Activated T-cell treated with anti-CD3 and anti-CD28 coated beads, Interleukin-2, amount 50 U/mL, for 1 hour (primary cell): ENCODE data around the gene STIL.
"Not testable (repeated sequence)": the region's sequence is repeated elsewhere in the genome, so short reads cannot be mapped to it uniquely, and the experiment has no call there.

ENCODE experiments used
- DNase-seq: peaks from one replicate; pipeline ENCODE4 v3.0.0-alpha.2; 2020

STIL gene

DNA sequence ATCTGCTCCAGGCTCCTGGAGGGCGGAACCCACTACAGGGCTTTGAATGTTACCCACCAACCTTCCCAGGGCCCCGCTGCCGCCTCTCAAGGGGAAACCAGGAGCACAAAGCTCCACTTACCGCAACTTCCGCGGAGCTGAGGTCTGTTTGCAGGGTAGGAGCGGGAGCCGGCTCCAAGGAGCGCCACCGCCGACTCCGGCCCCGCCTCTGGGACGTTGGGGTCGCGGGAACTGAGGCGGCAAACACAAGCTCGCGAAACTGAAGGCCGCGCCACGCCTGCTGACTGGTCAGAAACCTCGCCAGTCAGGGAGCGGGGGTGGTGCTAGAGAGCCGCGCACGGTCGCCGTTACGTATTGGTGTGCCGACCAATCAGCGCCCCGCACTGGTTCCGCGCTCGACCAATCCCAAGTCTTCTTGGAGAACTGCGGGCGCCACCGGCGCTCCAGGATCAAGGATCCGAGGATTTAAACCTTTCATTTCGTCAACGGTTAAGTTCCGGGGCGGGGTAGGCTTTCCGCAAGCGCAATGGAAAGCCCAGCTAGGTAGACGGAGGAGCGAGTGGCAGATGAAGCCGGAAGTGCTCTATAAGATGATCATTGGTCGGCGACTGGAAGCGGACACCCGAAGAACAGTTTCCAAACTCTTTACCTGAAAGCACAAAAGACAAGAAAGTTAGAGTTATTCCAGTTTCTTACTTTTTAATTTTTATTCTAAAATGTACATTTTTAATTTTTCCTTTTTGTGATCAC, at the start of gene STIL:
Gene STIL, minus strand, starts transcription at position 233 of the 750 bp plus-strand sequence. CDS start 3,828 bp downstream, outside the sequence.
- DNase-seq, result peak; percentile 94

DNA sequence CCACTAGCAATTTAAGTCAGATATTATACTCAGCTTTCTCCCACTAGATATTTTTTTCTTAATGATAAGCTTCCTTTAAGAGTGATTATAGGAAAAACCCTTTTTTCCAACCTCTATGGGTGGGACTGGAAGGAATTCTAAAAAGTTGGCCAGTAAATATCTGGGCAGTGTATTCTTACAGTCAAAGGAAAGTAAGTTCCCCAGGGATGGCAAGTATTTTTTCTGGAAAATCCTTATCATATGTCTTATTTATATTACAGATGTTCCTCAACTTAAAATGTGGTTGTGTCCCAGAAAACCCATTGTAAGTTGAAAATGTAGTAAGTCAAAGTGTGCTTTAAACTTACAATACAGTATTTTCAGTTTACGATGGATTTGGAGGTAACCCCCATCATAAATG, 48.9 kb upstream of the STIL start:
- DNase-seq, result no peak

DNA sequence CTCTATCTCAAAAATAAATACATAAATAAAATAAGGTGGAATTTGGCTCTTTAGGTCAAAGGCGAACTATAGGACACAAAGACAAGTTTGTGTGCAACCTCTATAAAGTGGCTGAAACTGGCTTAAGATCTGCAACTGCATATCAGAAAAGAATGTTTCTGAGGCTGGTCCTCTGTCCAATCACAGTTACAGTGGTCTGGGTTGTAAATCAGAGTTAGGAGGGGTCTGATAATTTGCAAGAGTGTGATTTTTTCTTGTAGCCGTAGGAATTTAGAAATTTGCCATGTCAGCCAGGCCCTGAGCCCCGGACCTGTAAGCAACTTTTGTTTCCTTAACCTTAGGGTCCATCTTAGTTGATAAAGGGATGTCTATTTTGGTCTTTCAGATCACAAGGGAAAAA, 47.4 kb upstream of the STIL start:
- DNase-seq, result no peak

DNA sequence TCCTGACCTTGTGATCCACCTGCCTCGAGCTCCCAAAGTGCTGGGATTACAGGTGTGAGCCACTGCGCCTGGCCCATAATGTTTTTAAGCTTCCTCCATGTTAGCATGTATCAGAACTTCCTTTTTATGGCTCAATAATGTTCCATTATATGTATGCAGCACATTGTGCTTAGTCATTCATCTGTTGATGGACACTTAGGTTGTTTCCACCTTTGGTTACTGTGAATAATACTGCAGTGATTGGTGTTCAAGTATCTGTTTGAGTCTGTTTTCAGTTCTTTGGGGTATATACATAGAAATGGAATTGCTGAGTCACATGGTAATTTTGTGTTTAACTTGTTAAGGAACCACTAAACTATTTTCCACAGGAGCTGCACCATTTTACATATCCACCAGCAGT, 37.4 kb upstream of the STIL start:
- no peak for DNase-seq

DNA sequence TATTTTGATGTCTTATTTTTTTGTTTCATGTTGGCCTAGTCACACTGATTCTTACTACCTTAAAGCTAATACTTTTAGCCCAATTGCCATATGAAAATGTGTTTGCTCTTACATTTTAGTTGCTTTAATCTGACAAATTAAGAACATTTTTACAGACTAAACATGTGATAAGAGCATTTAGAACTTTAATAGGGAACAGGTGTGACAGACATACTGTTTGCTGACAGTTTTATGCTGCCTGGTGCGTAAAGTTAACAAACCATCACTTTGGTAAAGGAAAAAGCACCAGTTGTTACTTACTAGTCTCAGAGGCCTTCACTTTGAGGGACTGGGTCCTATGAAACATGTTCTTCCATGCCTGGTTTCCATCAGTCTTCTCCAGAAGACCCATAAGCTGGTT, 34.3 kb upstream of the STIL start:
- no peak for DNase-seq

DNA sequence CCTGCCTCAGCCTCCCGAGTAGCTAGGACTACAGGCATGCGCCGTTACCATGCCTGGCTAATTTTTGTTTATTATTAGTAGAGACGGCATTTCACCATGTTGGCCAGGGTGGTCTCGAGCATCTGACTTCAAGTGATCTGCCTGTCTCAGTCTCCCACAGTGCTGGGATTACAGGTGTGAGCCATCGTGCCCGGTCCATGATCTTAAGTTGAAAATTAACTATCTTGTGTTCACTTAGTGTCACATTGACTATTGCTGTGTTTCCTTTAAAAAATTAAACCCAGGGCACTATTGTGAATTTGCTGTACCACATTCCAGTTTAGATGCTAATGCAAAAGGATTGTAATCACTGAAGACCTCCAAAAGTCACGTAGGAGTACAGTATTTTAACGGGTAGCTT, 33.8 kb upstream of the STIL start:
- no peak for DNase-seq

DNA sequence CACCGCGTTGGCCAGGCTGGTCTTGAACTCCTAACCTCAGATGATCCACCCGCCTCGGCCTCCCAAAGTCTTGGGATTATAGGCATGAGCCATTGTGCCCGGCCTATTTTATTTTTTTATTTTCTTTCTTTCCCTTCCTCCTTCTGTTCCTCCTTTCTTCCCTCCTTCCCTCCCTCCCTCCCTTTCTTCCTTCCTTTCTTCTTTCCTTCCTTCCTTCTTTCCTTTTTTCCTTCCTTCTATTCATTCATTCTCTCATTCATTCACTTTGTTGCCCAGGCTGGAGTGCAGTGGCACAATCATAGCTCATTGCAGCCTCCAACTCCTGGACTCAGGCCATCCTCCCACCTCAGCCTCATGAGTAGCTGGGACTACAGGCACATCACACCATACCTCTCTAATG, 33.0 kb upstream of the STIL start:
- DNase-seq, result not testable (repeated sequence)

DNA sequence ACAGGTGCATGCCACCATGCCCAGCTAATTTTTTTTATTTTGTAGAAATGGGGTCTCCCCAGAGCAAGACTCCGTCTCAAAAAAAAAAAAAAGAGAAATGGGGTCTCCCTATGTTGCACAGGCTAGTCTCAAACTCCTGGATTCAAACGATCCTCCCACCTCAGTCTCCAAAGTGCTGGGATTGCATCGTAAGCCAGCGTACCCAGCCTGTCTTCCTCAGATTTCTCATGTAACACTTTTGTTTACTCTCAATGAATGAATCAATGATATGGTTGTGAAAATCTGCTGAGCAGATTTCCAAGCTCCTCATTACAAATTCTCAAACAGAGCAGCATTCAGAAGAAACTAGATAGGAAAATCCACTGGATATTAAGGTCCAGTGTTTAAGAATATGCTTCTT, 26.3 kb upstream of the STIL start:
- no peak for DNase-seq

DNA sequence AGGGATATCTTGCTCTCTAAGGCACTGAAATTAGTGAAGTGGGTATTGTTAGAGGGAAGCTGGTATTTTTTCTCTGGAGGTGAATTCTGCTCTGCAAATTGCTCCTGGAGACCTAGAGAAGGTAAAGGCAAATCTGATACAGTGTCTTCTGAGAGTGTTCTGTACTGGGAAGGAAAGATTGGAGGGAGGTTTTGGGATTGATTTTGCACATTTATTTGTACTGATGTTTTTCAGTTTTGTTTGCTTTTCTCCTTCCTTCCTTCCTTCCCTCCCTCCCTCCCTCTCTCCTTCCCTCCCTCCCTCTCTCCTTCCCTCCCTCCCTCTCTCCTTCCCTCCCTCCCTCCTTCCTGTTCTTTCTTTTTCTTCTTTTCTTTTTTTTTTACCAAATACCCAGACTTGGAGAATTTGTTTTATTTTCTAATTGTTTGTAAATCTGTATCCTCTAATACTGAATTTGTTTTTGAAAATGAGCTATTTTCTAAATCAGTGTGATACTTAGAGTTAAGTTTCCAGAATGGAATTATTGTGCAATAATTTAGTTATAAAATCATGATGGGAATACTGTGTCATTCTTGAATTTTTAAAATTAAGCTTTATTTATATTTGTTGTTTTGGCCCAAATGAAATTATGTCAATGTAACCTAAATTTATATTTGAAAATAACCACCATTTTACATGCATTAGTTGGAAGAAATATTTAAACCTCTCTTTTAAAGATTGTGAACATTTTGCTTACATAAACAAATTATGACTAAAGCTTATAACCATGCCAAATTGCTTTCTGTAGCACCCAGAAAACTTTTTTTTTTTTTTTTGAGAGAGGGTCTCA, 24.5 kb upstream of the STIL start:
- no peak for DNase-seq

DNA sequence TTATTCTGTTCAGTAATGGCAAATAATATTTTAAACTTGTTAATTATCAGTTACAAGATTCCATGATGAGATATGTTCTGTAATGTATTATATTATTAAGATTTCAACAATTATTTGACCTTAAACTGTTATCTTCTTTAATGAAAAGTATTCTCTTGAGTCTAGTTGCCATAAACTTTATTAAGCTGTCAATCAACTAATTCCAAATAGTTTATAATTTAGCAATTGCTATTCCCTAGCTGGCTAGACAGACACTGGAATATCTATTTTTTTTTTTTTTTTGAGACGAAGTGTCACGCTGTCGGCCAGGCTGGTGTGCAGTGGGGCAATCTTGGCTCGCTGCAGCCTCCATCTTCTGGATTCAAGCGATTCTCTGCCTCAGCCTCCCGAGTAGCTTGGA, 23.4 kb upstream of the STIL start:
- no peak for DNase-seq

DNA sequence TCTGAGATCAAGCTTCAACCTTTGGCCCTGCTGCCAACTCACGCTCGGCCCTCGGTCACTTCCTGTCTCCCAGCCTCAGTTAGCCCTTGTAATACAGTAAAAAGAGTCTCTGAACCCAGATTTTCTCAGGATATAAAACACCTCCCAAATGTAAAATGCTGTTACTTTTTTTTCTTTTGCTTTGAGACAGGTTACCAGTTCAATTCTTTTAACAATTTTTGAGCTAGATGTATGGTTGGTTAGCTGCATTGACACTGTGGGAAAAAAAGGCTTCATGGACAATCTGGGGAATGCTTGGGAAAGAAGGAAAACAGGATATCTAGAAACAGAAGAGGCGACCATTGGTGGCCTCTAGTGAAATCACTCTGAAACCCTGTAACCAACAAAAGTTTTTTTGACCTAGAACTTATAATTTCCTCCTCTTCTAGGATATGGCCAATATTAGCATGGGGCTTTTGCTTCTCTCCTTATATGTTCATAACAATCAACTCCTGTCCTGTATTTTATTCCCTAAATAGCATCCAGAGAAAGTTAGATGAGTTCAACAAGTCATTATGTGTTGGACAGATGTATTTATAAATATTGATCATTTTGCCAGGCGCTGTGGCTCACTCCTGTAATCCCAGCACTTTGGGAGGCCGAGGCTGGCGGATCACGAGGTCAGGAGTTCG, 21.0 kb upstream of the STIL start:
- DNase-seq, result no peak

DNA sequence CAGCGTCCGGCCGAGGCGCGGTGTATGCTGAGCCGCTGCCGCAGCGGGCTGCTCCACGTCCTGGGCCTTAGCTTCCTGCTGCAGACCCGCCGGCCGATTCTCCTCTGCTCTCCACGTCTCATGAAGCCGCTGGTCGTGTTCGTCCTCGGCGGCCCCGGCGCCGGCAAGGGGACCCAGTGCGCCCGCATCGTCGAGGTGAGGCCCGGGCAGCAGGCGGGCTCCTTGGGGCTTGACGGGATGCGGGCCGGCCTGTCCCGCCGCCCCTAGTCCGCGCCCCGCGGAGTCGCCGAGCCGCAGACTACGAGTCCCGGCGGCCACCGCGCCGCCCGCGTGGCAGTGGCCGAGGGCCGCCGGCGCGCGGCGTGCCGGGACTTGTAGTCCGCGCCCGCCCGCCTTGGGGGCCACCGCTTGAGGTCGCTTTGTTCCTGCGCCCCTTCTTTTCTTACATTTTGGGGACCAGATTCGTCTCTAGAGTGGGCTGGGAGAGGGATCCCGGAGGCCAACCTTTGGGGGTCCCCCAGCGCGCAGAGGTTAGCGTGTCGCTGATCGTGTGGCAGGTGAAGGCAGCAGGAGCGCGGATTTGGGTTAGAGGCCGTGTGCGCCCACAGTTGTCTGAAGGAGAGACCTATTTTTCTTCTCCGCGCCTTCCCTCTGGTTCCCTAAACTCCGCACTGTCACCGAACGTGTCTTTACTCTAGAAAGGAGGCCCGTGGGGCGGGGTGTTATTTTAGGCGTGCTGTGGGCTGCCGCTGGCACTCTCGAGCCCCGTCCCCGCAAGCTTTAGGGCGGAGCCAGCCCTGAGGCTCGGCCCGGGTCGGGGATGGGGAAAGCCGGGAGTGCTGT, 20.2 kb upstream of the STIL start:
- peak; percentile 80 for DNase-seq

DNA sequence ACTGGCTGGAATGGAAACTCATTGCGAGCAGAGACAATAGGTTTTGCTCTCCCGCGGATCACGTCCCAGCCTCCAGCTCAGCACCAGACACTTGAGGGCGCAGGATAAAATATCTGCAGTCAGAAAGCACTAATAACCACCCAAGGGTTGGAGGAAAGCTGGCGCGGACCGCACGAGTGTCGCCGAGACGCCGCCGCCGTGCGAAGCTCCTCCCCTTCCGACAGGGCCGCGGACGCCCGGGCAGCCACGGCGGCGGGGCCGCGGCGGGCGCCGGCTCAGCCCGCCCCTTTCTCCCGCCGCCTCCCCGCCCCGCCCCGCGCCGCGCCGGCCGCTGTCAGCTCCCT, 19.6 kb upstream of the STIL start, which contains the start of gene CMPK1:
Gene CMPK1, plus strand, starts transcription at position 213 of the 344 bp plus-strand sequence. CDS start 156 bp downstream, outside the sequence.
- peak; percentile 81 for DNase-seq

DNA sequence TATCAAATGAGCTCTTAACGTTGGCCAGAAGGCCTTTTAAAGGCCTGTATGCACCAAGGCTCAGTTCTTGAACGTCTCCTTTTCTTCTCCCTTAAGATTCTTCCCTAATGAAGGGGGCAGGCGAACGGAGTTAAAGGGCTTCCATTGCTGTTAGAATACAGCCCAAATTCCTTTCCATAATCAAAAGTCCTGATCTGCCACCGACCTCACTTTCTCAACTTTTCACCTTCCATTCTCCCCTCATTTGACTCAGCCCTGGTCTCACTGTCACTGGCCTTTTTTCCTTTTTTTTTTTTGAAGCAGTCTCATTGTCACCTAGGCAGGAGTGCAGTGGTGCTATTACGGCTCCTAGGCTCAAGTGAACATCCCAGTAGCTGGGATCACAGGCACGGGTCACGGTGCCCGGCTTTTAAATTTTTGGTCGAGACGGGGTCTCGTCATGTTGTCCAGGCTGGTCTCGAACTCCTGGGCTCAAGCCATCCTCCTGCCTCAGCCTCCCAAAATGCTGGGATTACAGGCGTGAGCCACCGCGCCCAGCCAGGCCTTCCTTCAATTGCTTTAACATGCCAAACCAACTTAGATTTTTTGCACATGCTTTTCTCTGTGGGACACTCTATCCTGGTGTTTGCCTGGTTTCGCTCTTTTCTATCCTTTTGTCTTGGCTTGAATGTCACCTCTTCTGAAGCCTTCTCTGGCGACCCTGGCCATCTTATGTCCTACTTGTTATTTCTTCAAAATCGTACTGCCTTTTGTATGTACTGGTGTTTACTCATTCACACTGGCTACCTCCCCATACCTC, 19.0 kb upstream of the STIL start:
- DNase-seq, result no peak

DNA sequence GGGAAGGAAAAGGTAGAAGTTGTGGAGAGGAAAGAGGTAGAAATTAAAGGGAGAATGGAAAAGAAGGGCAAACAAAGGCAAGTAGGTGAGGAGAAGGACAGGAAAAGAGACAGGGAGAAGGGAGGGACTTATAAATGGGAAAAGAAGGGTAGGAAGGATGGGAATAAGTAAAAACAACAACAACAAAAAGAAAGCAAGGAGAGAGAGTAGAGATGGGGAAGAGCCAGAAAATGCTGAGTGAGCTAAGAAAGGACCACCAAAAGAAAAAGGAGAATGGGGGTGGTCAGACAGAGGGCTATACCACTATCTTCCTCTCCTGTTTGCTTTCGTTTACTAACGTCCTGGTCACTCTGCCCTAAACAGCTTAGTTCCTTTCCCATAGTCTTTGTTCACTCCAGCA, 17.9 kb upstream of the STIL start:
- no peak for DNase-seq

DNA sequence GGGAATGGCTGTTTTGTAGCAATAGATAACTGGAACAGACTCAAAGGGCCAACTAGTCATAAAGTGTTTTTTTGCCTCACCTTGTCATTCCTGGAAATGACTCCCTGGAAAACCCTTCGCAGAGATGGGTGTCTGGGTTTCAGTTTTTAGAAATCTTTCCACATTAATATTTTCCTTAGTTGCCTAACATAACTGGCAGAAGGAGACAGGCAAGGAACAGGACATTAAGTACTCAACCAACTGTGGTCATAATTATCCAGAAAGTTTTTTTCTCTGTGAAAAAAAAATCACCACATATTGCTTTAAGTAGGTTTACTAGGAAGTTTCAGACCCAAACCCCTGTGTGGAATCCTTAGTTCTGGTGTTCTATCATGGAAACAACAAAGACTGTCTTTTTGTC, 16.3 kb upstream of the STIL start:
- no peak for DNase-seq

DNA sequence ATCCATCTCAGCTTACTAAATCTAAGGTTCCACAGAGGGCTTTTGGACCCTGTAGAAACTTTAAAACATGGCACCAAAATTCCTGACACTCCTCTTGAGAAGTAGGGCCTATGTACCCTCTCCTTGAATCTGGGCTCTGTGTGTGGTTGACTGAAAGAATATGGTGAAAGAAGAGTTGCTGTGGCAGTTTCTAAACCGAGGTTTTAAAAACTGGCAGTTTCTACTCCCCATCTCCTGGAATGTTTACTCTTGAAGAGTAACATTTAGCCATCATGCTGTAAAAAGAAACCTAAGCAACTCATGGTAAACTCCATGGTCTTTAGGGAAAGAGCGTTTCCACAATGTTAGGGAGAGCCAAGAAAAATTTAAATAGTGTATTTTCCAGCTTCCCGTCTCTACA, 15.0 kb upstream of the STIL start:
- DNase-seq, result no peak

DNA sequence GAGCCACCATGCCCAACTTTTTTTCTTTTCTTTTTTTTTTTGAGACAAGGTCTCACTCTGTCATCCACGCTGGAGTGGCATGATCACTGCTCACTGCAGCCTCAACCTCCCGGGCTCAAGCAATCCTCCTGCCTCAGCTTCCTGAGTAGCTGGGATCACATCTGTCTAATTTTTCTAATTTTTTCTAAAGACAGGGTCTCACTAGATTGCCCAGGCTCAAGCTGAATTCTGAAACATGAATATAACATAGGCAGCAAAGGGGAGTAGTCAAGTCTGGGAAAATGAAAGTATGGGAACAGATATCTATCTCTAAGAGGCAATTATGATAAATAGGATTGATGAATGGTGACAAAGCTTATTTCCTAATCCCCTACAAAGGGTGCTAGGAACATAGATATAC, 12.3 kb upstream of the STIL start:
- DNase-seq, result no peak

DNA sequence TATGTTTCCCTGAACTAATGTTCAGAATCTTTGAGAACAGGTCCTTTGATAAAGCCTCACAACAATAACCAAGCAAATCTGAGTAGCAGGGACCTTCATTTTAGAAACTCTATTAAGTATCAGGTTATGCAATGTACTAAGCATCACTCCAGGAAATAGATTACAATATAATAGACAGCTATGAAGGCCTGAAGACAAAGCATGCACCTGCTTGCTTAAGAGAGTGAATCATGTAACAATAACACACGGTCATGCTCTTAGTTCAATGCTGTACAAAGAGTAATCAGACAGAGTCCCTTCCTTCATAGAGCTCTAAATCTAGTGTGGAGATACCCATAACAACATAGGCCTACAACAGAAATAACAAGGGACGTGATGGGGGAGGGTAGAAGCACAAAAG, 11.6 kb upstream of the STIL start:
- no peak for DNase-seq

DNA sequence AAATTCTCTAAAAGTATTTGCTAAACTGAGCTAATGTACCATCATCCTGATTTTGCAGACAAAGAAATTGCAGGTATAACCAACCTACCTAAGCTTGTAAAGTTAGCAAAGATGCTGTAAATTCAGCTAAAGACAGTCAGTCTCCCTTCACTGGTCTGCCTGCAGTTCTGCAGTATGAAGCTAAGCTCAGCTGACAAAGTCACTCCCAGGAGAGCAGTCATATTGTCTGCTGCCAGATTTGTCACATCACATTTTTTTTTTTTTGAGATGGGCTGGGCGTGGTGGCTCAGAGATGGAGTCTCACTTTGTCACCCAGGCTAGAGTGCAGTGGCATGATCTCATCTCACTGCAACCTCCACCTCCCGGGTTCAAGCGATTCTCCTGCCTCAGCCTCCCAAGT, 10.7 kb upstream of the STIL start:
- no peak for DNase-seq

DNA sequence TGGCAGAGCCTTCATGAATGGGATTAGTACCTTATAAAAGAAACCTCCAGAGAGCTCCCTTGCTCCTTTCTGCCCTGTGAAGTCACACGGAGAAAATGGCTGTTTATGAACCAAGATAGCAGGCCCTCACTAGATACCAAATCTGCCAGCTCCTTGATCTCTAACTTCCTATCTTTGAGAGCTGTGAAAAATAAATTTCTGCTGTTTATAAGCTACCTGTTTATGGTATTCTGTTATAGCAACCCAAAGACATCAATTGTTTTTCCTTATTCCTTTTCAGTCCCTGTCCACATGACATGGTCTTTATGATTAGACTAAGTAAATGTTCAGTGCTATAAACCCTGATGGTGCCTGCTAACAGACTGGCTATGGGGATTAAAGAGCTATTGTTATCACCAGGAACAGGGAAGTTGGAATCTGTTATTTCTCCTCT, 9.7 kb upstream of the STIL start:
- no peak for DNase-seq

DNA sequence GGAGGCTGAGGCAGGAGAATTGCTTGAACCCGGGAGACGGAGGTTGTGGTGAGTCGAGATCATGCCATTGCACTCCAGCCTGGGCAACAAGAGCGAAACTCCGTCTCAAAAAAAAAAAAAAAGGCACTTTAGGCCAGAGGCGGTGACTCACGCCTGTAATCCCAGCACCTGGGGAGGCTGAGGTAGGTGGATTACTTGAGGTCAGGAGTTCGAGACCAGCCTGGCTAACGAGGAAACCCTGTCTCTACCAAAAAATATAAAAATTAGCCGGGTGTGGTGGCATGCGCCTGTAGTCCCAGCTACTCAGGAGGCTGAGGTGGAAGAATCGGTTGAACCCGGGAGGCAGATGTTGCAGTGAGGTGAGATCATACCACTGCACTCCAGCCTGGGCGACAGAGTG, 6.0 kb upstream of the STIL start:
- DNase-seq, result not testable (repeated sequence)
